Ishikawa (cell line): ENCODE results near the gene ARHGAP29.

Experiments
- CEBPB ChIP-seq: IDR thresholded peaks from 2 replicates; pipeline ENCODE4 v1.6.1; 2012
- CREB1 ChIP-seq: IDR thresholded peaks from 2 replicates; pipeline ENCODE4 v1.6.1; 2012; ENCODE audit warnings: low read depth
- EGR1 ChIP-seq: IDR thresholded peaks from 2 replicates; pipeline ENCODE4 v1.6.1; 2012
- EP300 ChIP-seq: IDR thresholded peaks from 2 replicates; pipeline ENCODE4 v1.6.1; 2012; ENCODE audit warnings: borderline replicate concordance
- FOXM1 ChIP-seq: IDR thresholded peaks from 2 replicates; pipeline ENCODE4 v1.6.1; 2012; ENCODE audit warnings: low read depth, borderline replicate concordance
- NFIC ChIP-seq: IDR thresholded peaks from 2 replicates; pipeline ENCODE4 v1.6.1; 2012
- RAD21 ChIP-seq: IDR thresholded peaks from 2 replicates; pipeline ENCODE4 v1.6.1; 2012; ENCODE audit warnings: low read depth
- TAF1 ChIP-seq: IDR thresholded peaks from 2 replicates; pipeline ENCODE4 v1.6.1; 2012; ENCODE audit warnings: low read depth, mild to moderate bottlenecking
- TCF12 ChIP-seq: IDR thresholded peaks from 2 replicates; pipeline ENCODE4 v1.6.1; 2012; ENCODE audit warnings: low read depth
- TEAD4 ChIP-seq: IDR thresholded peaks from 2 replicates; pipeline ENCODE4 v1.6.1; 2012
- YY1 ChIP-seq: IDR thresholded peaks from 2 replicates; pipeline ENCODE4 v1.6.1; 2012; ENCODE audit warnings: low read depth
- ZBTB7A ChIP-seq: IDR thresholded peaks from 2 replicates; pipeline ENCODE4 v1.6.1; 2012; ENCODE audit warnings: low read depth
- TF ChIP-seq, protein P1 (sequence below): IDR thresholded peaks from 2 replicates; pipeline ENCODE4 v1.6.1; 2012
- TF ChIP-seq, protein P2 (sequence below): IDR thresholded peaks from 2 replicates; pipeline ENCODE4 v1.6.1; 2012; ENCODE audit warnings: low read depth, mild to moderate bottlenecking
- TF ChIP-seq, protein P3 (sequence below): IDR thresholded peaks from 2 replicates; pipeline ENCODE4 v1.6.1; 2012

The ARHGAP29 gene

DNA sequence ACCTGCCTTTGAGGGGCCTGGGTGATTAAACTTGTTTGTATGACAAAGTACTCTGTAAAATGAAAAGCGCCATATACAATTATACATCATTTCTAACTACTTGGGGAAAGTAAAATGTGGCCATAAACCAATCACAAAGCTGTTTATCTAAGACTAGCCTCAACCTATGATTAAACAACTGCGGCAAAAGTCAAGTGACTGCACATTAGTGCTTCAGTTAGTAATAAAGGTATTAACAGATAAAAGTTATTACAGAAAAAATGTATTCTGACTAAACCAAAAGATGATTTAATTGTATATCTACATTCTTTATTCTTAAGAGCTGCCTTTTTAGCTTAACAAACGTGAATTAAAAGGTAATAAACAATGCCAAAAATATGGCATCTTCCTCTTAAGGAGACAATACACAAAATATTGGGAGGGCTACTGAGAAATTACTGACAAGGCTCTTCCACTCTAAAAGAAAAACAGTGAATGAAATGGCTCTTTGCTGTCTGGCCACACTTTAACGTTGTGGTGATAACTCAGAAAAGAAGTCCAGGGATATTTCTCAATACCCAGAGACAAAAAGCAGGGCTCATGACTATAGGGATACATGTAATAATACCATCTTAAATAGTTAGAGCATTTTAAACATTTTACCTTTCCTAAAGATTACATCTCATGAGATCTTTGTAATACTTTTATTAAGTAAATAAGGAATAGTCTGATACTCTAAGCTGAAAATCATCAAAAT, 8.6 kb downstream of the ARHGAP29 start:
- TF ChIP-seq, protein P1, sequence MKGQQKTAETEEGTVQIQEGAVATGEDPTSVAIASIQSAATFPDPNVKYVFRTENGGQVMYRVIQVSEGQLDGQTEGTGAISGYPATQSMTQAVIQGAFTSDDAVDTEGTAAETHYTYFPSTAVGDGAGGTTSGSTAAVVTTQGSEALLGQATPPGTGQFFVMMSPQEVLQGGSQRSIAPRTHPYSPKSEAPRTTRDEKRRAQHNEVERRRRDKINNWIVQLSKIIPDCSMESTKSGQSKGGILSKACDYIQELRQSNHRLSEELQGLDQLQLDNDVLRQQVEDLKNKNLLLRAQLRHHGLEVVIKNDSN = no peak
- TF ChIP-seq, protein P2, sequence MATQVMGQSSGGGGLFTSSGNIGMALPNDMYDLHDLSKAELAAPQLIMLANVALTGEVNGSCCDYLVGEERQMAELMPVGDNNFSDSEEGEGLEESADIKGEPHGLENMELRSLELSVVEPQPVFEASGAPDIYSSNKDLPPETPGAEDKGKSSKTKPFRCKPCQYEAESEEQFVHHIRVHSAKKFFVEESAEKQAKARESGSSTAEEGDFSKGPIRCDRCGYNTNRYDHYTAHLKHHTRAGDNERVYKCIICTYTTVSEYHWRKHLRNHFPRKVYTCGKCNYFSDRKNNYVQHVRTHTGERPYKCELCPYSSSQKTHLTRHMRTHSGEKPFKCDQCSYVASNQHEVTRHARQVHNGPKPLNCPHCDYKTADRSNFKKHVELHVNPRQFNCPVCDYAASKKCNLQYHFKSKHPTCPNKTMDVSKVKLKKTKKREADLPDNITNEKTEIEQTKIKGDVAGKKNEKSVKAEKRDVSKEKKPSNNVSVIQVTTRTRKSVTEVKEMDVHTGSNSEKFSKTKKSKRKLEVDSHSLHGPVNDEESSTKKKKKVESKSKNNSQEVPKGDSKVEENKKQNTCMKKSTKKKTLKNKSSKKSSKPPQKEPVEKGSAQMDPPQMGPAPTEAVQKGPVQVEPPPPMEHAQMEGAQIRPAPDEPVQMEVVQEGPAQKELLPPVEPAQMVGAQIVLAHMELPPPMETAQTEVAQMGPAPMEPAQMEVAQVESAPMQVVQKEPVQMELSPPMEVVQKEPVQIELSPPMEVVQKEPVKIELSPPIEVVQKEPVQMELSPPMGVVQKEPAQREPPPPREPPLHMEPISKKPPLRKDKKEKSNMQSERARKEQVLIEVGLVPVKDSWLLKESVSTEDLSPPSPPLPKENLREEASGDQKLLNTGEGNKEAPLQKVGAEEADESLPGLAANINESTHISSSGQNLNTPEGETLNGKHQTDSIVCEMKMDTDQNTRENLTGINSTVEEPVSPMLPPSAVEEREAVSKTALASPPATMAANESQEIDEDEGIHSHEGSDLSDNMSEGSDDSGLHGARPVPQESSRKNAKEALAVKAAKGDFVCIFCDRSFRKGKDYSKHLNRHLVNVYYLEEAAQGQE = no peak
- no peak for TF ChIP-seq EGR1
- TF ChIP-seq YY1 = no peak
- TF ChIP-seq, protein P3, sequence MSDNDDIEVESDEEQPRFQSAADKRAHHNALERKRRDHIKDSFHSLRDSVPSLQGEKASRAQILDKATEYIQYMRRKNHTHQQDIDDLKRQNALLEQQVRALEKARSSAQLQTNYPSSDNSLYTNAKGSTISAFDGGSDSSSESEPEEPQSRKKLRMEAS = no peak
- no peak for TF ChIP-seq TCF12
- no peak for TF ChIP-seq TAF1
- TF ChIP-seq FOXM1 = no peak
- TF ChIP-seq CEBPB = no peak
- no peak for TF ChIP-seq EP300
- no peak for TF ChIP-seq TEAD4
- no peak for TF ChIP-seq CREB1
- TF ChIP-seq NFIC = no peak

DNA sequence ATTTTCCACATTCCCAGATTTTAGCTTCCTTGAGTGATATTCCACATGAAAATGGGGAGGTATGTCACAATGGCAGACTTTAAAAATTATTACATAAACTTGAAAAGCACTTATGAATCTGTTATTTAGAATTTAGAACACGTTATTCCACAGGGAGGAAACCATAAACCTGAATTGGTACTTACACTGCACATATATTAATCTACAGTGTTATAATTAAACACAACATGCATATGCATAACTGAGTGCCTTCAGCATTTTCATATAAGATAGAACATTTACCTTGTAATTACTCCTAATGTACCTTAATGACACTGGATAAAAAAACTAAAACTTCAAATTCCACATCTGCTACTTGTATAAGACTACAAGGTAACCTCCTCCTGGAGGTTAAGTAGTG, 9.8 kb downstream of the ARHGAP29 start:
- no peak for TF ChIP-seq ZBTB7A
- no peak for TF ChIP-seq YY1
- TF ChIP-seq TCF12 = no peak
- TF ChIP-seq, protein P1 = no peak
- TF ChIP-seq, protein P2 = no peak
- TF ChIP-seq EP300 = no peak
- no peak for TF ChIP-seq FOXM1
- no peak for TF ChIP-seq RAD21
- TF ChIP-seq EGR1 = no peak
- no peak for TF ChIP-seq TAF1
- TF ChIP-seq CEBPB = no peak

DNA sequence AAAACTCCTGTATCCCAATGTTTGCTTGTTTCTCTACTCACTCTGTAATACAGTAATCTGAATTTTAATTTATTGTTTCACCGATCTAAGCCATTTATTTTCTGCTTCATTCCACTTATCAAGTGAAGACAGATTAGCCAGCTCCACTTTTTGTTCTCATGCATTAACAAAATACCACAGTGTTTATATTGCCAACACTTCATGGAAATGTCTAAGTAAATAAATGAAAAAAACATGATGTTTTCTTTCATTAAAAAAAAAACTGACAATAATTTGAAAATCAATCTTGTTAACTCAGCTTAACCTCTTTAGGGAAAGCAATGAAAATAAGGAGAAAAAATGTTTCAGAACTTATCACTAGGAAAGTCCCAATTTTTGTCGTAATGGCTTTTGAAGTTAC, 11.5 kb downstream of the ARHGAP29 start:
- TF ChIP-seq FOXM1 = no peak
- TF ChIP-seq, protein P1 = no peak
- TF ChIP-seq YY1 = no peak
- TF ChIP-seq, protein P2 = no peak
- TF ChIP-seq TAF1 = no peak
- TF ChIP-seq EGR1 = no peak
- TF ChIP-seq CEBPB = no peak
- no peak for TF ChIP-seq TCF12
- TF ChIP-seq EP300 = no peak
- TF ChIP-seq RAD21 = no peak
- TF ChIP-seq, protein P3 = no peak
- TF ChIP-seq NFIC = no peak
- no peak for TF ChIP-seq CREB1
- no peak for TF ChIP-seq ZBTB7A
- no peak for TF ChIP-seq TEAD4

DNA sequence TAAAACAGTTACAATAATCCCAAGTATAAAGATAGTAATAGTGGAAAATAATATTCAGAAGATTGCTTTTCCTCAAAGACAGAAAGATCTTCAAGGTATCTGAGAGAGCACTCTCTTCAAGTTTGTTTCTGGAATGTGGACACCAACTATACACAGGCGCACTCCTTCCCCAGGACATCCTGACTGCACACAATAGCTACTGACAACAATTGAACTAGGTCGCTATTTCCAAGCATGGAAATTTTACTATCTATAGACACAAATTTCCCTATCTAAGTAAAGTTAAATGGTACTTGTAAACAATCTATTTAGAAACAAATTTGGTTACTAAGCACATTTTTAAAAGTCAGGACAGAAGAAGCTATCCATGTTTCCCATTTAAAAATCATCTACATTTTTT, 19.1 kb downstream of the ARHGAP29 start:
- TF ChIP-seq RAD21 = no peak
- TF ChIP-seq, protein P3 = no peak
- TF ChIP-seq, protein P2 = no peak
- TF ChIP-seq TEAD4 = no peak
- TF ChIP-seq ZBTB7A = no peak
- no peak for TF ChIP-seq EP300
- TF ChIP-seq YY1 = no peak
- TF ChIP-seq, protein P1 = no peak
- TF ChIP-seq CEBPB = no peak
- TF ChIP-seq NFIC = no peak
- no peak for TF ChIP-seq FOXM1
- no peak for TF ChIP-seq TAF1
- no peak for TF ChIP-seq TCF12
- no peak for TF ChIP-seq EGR1
